T-helper 2 cell (primary cell): ENCODE results near the gene DLGAP4.
"Not testable (repeated sequence)": the region's sequence is repeated elsewhere in the genome, so short reads cannot be mapped to it uniquely, and the experiment has no call there.

Experiments used
- DNase-seq, 5 experiments: peaks; one replicate each; pipeline versions ENCODE4 v3.0.0 to v3.0.0-alpha.2; 2012 to 2022

DLGAP4 gene

DNA sequence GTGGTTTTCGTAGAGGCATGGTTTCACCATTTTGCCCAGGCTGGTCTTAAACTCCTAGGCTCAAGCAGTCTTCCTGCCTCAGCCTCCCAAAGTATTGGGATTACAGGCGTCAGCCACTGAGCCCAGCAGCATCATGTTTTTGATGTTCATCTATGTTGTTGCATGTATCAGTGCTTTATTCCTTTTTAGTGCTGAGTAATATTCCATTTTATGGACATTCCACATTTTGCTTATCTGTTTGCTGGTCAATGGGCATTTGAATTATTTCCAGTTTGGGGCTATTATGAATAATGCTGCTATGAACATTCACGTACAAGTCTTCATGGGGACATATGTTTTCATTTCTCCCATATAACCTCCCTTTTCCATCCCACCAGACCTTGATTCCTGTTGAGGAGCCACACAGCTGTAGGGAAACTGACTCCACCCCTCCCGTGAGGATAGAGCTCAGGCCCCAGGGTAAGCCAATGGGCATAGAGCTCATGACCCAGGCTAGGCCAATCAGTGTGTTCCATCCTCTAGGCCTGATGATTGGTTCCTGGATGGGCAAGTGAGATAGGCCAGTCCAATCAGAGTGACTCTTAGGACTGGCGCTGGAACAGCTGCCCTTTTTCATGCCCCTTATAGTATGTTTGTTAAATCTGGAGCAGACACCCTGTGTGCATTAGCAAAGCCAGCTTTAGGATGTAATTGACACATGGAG is 49.5 kb downstream of the DLGAP4 start:
- peak in 1 of 5 experiments; percentile 7 for DNase-seq

DNA sequence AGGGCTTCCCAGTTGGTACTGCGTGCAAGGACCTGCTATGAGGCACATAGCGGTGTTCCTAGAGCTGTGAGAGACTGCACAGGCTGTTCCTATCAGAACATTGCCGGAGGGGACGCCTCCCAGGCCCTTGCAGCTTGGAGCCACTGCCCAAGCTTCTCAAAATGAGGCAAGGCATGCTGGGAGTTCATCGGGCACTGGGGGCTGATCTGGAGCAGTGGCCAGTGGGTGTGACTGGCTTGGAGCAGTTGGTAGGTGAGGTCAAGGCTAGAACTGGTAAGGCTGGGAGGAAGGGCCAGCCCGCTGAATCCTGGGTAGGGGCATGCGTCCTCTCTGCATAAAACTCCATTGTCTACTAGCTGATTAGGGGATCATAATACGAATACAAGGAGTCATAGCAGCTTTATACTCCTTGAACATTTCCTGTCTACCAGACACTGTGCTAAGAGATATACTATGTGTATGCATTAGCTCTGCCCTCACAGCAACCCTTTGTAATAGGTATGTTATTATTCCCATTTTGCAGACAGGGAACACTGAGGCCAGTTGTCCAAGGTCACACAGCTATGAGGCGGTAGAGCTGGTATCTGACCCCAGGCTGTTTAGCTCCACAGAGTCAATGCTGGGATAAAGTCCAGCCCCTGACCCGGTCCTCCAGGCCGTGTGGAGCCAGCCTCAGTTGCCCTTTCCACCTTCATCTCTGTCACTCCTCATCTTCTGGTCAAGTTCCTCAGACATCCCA is 53.7 kb downstream of the DLGAP4 start:
- no peak for DNase-seq

DNA sequence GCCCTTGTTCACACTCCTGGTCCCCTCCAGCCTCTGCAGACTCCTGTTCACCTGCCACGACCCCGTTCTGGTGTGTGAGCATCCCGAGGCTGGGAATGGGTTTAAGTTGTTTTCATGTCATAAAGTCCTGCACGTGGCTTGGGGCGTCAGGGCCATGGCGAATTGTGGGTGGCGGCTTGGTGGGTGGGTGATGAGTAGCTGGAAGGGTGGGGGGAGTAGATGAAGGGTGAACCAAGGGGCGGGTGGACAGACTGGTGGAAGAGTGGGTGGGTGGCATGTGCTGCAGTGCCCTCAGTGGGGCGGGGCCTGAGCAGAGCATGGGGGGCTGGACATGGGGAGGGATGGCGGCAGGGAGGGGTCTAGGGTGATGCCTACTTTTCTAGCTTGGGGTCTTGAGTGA is 54.3 kb downstream of the DLGAP4 start:
- no peak for DNase-seq

GRCh38 chr20:36361406-36361805 is 55.3 kb downstream of the DLGAP4 start:
- no peak for DNase-seq

GRCh38 chr20:36362261-36362660 is 56.1 kb downstream of the DLGAP4 start:
- no peak for DNase-seq

DNA sequence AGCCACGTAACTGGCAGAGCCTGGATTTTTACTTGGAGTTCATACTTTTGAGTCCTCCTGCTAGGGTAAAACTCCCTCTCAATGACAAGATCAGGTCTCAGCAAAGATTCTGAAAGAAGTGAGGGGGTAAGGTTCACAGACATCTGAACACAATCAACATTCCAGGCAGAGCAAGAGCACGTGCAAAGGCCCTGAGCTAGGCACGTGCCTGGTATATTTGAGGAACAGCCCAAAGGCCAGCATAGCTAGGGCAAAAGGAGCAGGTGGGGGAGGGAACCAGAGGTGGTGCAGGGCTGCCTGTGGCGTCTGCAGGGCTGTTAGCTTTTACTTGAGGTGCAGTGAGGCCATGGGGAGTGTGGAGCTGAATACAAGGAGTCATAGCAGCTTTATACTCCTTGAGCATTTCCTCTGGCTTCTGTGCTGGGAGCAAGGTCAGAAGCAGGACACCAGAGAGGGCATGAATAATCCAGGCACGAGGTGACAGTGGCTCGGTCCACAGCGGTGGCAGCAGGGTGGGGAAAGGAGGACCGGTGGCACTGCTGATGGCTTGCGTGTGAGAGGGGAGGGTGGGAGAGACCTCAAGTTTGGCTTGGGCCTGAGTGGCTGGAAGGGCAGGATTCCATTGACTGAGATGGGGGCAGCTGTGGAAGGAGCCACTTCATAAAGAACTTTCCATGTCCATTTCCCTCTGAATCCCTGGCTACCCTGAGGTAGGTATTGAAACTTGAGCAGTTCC is 57.0 kb downstream of the DLGAP4 start:
- DNase-seq: no peak

- DNase-seq: no peak
Observed at GRCh38 chr20:36364506-36364905, 58.4 kb downstream of the DLGAP4 start.

DNA sequence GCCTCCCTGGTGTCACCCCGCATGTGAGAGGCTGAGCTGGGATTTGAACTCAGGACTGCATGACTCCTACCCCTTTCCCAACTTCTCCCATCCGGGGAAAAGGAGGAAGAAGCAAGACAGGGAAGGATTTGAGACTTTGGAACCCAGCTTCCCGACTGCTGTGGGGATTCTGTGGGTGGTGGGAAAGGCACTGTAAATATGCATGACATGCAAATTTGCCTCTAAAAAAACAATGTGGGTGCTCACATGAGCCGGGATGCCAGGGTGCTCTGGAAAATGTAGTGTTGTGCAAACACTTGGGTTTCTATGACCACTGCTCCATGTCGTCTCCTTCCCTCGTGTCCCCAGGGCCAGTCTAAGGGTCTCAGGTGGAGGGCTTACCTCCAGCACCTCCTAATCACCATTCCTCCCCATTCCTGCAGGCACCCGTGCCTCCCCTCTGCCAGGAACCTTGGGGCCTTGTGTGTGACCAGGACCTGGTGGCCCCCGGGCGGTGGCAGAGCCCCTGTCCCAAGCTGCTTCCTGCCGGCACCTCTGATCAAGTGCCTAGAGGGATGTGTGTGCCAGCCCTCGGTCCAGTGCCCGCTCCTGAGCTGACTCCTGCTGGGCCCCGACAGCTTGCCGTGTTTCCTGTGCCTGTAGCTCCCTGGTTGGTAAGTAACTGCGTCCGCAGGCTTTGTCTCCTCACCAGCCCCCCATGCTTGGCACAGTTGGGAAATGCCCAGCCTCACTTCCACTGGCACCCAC is 60.7 kb downstream of the DLGAP4 start:
- DNase-seq: no peak

- DNase-seq: no peak
Observed at GRCh38 chr20:36367370-36367745, 61.2 kb downstream of the DLGAP4 start.

DNA sequence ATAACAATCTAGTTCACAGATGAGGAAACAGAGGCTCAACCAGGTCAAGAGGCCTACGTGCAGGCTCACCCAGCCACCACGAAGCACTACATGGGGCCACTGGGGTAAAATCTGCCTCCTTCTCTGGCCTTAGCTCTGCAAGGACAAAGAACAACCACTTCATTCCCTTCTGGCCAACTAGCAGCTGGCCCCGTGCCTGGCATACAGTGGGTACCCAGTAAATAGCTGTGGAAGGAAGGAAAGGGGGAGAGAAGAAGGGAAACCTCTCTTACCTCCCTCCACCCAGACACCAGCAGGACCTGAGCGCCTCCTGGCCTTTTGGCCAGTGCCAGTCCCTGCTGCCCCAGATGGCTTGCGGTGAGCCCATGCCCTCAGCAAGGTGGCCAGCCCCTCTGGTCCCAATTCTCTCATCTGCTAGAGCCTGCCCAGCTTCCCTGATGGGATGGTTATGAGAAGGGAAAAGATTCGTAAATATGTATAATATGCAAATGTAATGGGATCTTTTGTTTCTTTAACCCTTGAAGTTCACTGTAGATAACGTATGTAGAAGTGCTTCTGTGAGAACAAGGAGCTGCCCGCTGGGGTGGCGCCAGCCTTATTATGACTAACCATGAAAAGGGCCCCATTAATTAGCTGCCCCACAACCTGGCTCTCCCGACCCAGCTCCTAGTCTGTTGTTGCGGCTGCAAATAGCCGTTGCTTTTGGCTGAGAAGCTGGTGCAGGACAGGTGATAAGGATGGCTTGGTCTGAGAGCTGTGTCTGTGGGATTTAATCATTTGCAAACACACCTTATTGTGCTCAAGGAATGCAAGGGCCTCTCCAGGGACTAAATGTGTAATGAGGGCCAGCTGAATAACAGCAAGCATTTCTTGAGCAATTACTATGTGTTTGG is 62.0 kb downstream of the DLGAP4 start:
- no peak for DNase-seq

DNA sequence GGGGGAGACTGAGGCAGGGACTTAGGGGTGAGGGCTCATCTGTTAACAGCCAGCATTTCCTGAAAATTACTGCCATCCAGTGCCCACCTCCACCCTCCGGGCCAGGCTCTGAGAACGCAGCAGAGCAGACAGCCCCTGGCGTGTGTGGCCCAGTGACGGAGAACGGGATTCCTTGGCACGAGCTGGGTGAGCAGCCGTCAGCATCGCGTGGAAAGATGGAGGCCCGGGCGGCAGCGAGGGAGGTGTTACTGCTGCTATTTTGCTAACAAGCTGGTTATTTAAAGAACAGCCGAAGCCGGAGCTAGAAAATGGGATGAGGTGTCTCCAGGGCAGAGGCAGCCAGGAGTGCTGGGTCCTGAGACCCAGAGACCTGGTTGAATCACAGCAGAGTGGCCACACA is 62.7 kb downstream of the DLGAP4 start:
- DNase-seq: no peak

GRCh38 chr20:36369739-36370138 is 63.6 kb downstream of the DLGAP4 start:
- no peak for DNase-seq

- no peak for DNase-seq
Observed at GRCh38 chr20:36370991-36371790, 65.1 kb downstream of the DLGAP4 start.

- no peak for DNase-seq
Observed at GRCh38 chr20:36372666-36373065, 66.5 kb downstream of the DLGAP4 start.

DNA sequence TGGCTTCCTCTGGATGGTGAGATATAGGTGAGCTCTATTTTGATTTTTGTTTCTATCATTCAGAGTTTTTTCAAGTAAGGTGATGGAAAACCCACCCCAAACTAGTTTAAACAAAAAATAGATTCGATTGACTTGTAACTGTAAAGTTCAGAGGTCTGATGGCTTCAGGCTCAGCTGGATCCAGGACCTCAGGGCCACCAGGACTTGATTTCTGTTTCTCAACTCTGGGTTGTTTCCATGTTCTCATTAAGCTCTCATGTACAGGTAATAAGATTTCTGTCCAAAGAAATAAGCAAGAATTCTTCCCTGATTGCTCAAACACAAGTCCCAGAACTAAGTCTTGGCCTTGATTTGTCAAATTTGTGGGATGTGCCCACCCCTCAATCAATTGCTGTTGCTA is 67.0 kb downstream of the DLGAP4 start:
- DNase-seq: no peak

GRCh38 chr20:36374995-36375394 is 68.9 kb downstream of the DLGAP4 start:
- no peak for DNase-seq

DNA sequence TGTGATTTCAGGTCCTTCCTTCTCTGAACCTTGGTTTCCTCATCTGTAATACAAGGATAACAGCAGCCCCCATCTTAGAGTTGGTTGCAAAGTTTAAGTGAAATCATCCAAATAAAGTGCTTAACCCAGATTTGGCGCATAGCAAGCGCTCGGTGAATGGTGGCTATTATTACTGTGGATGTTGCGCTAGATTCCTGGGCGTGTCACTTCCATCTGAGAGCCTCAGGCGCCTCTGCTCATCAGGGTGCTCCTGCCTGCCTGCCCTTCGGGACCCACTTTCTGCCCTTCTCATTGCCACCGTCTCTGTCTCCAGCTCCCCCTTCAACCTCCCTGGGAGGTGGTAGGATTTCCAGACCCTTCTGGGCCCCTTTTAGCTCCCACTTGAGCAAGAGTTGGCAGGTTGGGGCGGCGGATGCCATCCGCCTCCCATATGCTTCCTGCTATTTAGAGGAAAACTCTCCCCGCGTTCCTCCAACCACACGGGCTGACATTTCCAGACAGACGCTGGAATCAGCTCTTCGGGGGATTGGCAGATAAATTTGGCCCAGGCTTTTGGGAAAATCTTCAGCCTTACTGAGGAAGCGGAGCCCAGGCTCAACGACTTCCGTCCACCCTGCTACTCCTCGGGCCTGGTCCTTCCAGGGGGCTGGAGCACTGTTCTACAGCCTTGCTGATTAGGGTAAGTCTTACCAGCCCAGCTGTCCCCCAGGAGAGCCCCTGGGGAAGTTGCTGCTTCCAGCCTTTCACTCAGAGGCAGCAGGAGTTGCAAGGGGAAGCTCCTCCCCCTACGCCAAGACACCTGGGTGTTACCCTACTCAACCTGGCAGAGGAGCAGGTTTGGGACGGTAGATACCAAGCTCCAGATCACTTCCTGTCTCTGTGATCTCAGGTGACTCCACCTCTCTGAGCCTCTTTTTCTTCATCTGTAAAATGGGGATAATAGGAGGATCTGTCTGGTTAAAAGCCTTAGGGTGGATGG is 71.5 kb downstream of the DLGAP4 start:
- DNase-seq: no peak

GRCh38 chr20:36378686-36379085 is 72.5 kb downstream of the DLGAP4 start:
- no peak for DNase-seq

DNA sequence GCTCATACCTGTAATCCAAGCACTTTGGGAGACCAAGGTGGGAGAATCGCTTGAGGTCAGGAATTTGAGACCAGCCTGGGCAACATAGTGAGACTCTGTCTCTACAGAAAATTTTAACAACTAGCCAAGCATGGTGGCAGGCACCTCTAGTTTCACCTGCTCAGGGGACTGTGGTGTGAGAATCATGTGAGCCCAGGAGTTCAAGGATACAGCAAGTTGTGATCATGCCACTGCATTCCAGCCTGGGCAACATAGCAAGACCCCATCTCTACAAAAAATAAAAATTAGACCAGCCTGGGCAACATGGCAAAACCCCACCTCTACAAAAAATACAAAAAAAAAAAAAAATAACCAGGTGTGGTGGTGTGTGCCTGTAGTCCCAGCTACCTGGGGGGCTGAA is 73.8 kb downstream of the DLGAP4 start:
- DNase-seq: not testable (repeated sequence)
